ENCODE data around the gene AGMO.

Gene AGMO

DNA sequence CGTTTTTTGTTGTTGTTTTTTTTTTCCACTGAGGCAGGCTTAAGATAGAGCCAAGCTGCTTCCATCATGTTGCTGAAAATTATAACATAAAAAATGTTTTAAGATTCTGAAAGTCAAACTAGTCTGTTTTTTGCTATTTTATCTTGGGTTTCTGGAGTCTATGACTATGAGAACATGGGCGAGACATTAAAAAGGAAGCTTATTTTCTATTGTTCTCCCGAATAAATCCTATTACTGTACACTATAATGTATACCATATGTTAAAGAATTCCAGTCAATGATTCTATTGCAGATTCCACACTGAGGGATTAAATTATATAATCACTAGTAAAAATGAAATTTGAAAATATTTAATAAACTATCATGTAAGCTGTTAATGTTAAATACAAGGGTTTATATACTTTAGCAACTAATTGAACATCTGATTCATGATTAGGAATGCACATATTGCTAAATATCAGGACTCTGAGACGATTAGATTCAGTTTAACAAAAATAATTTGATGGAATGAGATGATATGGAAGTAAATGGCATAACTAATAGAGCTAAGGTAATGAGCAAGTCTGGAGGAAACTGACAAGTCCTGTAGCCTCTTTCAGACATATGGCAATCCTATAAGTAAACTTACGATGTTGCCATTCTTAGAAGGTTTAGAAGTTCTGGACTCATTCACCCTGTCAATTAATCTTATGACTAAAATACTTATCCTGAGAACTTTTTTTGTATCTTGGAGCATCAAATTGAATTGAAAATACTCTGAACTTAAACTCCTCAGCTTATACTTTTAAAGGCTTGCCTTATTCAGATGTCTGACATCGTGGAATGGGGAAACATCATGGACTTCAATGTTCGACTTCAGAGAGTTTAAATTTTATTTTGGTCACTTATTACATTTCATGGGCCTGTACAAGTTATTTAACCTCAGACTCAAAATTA, 364.5 kb downstream of the AGMO start:
- Histone ChIP-seq H3K27ac (no peak overlapping the region), H3K27me3 (ENCODE audit: insufficient read depth, low read depth, severe bottlenecking) (no peaks in the 10 kb centered on the region), H3K9me3 (ENCODE audit: severe bottlenecking) (no peaks in the 10 kb centered on the region), H3K36me3 (no peaks in the 10 kb centered on the region), H3K4me3 (ENCODE audit: low read depth, low read length) (no peak overlapping the region)
- no peak for DNase-seq
- no peak for TF ChIP-seq CTCF (IDR thresholded peaks at IDR 0.05; ENCODE audit: low read depth, low read length)

- TF ChIP-seq CTCF (IDR thresholded peaks at IDR 0.05; ENCODE audit: low read depth, low read length): no peak
- Histone ChIP-seq H3K27me3 (ENCODE audit: insufficient read depth, low read depth, severe bottlenecking) (no peaks in the 10 kb centered on the region), H3K4me3 (ENCODE audit: low read depth, low read length) (no peak overlapping the region), H3K36me3 (no peaks in the 10 kb centered on the region), H3K9me3 (ENCODE audit: severe bottlenecking) (no peaks in the 10 kb centered on the region), H3K27ac (no peak overlapping the region)
- no peak for DNase-seq
Observed at GRCh38 chr7:15178065-15178464, 383.8 kb downstream of the AGMO start.

DNA sequence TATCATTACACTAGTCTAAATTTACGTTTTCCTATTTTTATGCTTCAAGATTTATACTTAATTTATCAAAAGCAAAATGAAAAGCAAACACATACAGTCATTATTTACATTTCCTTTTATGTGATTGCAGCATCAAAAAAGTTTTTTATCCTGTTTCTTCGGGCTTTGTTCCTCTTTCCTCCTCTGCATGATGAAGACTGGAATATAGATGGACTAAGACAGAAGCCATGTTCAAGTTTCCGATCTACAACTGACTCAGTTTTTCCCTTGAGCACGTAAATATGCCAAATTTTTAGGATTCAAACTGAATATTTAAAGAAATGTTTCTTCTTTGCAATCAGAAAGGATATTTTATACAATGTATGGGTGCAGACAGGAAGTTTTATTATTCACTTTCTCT, 385.7 kb downstream of the AGMO start:
- H3K36me3 ChIP-seq: no peaks in the 10 kb centered on the region
- H3K27ac ChIP-seq: no peak overlapping the region
- no peaks in the 10 kb centered on the region for H3K9me3 ChIP-seq (ENCODE audit: severe bottlenecking)
- no peak overlapping the region for H3K4me3 ChIP-seq (ENCODE audit: low read depth, low read length)
- no peak for TF ChIP-seq CTCF (IDR thresholded peaks at IDR 0.05; ENCODE audit: low read depth, low read length)
- no peaks in the 10 kb centered on the region for H3K27me3 ChIP-seq (ENCODE audit: insufficient read depth, low read depth, severe bottlenecking)
- no peak for DNase-seq

GRCh38 chr7:15175152-15175551, 386.7 kb downstream of the AGMO start:
- H3K9me3 ChIP-seq (ENCODE audit: severe bottlenecking): no peaks in the 10 kb centered on the region
- no peak overlapping the region for H3K27ac ChIP-seq
- DNase-seq: no peak
- no peak overlapping the region for H3K4me3 ChIP-seq (ENCODE audit: low read depth, low read length)
- TF ChIP-seq CTCF (IDR thresholded peaks at IDR 0.05; ENCODE audit: low read depth, low read length): no peak
- no peaks in the 10 kb centered on the region for H3K27me3 ChIP-seq (ENCODE audit: insufficient read depth, low read depth, severe bottlenecking)
- H3K36me3 ChIP-seq: no peaks in the 10 kb centered on the region

DNA sequence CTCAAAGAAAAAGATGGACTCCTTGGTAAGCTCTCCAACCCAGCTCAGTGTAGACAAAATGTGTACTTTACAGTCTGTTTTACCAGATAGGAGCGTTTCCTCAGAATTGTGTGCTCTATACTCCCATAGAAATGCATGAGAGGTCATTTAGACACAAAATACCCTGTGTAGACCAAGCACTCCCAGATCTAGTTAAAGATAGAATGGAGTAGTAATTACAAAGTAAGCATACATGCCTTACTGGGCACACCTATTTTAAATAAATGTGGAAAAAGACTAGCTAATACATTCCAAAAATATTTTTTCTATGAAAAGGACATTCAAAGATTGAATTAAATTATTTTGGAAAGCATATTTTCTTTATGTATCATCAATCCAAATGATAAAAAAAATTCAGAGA, 387.3 kb downstream of the AGMO start:
- DNase-seq: no peak
- no peaks in the 10 kb centered on the region for H3K36me3 ChIP-seq
- H3K4me3 ChIP-seq (ENCODE audit: low read depth, low read length): no peak overlapping the region
- no peak overlapping the region for H3K27ac ChIP-seq
- H3K27me3 ChIP-seq (ENCODE audit: insufficient read depth, low read depth, severe bottlenecking): no peaks in the 10 kb centered on the region
- TF ChIP-seq CTCF (IDR thresholded peaks at IDR 0.05; ENCODE audit: low read depth, low read length): no peak
- H3K9me3 ChIP-seq (ENCODE audit: severe bottlenecking): no peaks in the 10 kb centered on the region

Measured in WERI-Rb-1 (cell line).